ENCODE results near the gene PNO1.
A peak's percentile ranks its signal among the peaks of the same experiment; 100 is the strongest.
"Not testable (repeated sequence)": the region's sequence is repeated elsewhere in the genome, so short reads cannot be mapped to it uniquely, and the experiment has no call there.

The PNO1 gene

DNA sequence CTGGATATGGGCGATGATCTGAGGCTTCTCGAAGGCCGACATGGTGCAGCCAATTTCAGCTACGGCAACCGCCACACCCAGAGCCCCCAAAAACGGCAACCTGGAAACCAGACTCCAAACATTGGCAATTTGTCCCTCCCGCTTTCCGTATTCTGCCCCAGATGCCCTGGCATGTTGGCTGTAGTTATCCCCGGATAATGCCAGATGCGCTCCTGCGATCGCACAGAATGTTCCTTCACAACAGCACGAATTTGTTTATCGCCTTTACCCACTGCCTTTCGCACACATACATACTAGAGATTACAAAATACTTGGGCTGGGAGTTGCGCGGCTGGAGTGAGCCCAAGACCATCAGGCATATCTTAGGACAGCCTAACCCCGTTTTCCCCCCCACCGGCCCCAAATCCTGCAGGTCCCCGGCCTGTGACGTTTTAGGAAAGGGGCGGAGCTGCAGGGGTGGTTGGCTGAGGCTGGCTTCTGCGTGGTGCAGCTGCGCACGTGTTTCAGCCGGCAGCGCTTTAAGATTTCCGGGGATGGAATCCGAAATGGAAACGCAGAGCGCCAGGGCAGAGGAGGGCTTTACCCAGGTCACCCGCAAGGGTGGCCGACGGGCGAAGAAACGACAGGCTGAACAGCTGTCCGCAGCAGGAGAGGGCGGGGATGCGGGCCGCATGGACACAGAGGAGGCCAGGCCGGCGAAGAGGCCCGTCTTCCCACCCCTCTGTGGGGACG lies at the start of gene PNO1:
Gene PNO1 (plus strand): TSS at position 487 of the 732 bp plus-strand sequence. CDS start 47 bp downstream, at position 534.
- DNase-seq: peak; percentile 89 to 99 (median 94)

GRCh38 chr2:68108120-68108519 lies 49.6 kb upstream of the PNO1 start:
- DNase-seq: no peak

GRCh38 chr2:68110102-68110501 lies 47.6 kb upstream of the PNO1 start:
- DNase-seq: no peak

GRCh38 chr2:68115965-68116364 lies 41.7 kb upstream of the PNO1 start:
- peak in 1 of 14 donors; percentile 4 for DNase-seq

DNA sequence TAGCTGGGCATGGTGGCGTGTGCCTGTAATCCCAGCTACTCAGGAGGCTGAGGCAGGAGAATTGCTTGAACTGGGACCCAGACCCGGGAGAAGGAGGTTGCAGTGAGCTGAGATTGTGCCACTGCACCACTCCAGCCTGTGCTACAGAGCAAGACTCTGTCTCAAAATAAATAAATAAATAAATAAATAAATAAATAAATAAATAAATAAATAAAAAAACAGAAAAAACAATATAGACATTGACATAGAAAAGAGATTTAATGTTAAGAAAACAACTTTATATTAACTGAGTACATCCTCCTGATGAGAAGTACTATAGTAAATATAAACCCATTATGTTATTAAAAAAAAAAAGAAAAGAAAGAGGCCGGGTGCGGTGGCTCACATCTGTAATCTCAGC lies 39.8 kb upstream of the PNO1 start:
- not testable (repeated sequence) for DNase-seq

DNA sequence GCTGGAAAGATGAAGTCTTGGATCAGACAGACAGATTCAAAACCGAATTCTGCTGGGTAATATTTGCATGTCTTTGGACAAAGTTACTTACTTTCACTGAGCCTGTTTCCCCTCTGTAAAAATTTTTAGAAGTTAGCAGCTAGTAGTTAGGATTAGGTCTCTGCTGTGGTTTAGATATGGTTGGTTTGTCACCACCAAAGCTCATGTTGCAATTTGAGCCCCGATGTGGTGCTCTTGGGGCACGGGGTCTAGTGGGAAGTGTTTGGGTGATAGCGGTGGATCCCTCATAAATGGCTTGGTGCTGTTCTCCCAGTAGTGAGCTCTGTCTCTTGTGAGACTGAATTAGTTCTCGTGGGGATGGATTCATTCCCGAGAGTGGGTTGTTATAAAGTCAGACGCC lies 38.9 kb upstream of the PNO1 start:
- no peak for DNase-seq

DNA sequence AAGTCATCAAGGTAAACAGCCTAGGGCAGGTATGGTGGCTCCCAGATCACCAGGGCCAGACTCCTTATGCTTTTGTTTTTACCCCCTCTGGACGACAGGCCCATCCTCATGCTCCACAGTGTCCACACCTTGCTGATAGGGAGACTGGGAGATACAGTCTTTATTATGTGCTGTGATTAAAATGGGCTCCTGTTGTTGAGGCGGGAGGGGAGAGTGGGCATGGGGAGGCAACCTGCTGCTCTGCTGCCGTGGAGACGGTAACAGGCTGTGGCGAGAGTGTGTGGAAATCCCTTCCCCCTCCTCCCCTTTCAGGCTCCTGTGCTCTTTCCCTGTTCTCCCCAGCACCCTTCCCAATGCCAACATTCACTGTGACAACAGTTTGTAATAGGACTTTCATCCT lies 38.2 kb upstream of the PNO1 start:
- no peak for DNase-seq

DNA sequence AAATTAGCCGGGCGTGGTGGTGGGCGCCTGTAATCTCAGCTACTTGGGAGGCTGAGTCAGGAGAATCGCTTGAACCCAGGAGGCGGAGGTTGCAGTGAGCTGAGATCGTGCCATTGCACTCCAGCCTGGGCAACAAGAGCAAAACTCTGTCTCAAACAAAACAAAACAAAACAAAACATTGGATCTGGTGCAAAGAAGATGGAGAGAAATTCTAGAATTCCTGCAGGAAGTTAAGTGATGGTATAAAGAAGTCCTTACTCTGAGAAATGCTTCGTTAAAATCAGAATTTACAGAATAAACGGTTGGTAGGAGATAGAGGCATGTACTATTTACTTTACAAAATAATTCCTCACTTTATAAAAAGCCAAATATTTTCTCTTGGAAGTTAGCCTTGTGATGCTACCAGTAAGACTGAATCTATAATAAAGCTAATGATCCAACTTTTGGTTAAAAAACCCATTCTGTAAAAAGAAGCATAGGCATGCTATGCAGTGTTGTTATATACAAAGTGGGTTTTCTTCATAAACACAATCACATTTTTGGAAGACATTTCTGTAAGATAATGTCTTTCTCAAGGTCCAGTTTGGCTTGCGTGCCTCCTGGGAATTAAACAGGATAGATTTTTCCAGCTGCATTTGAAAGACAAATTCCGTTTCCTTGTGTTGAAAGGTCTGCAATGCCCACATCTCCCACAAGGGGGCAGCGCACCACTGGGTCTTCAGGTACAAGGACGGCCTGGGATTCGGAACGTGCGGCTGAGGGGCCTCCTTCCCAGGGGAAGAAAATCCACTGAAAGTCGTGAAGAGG lies 35.6 kb upstream of the PNO1 start:
- DNase-seq: peak in 12 of 14 donors; percentile 0 to 78 (median 41)

DNA sequence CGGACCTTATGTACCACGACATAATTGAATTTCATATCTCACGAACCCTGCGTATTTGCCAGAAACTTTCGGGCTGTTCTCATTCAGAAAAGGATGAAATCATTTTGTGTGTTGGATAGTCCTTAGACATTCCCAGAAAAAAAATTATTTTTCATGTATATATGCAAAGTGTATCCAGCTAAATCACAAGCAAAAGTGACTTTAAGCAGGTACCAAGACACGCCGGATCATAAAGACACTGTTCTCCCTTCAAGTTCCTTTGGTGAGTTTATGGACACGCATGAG lies 35.1 kb upstream of the PNO1 start:
- no peak for DNase-seq

GRCh38 chr2:68124321-68124720 lies 33.4 kb upstream of the PNO1 start:
- DNase-seq: no peak

- DNase-seq: no peak
Observed at GRCh38 chr2:68125821-68126220, 31.9 kb upstream of the PNO1 start.

DNA sequence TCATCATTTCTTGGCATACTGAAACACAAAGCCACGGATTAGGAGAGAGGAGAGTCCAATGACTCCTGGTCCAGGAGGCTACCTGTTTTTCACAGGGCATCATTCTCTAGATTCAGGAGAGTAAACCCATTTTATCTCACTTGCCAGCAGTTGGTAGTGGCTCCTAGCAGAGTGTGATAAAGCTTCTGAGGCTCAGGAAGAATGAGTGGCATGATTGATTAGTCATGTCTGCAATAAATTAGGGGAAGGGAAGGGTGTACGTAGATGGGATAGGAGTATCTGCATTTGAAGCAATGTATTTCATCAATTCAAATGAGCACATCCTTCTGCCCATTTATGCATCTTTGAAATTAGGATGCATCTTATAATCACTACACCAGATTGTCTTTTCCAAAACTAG lies 31.1 kb upstream of the PNO1 start:
- no peak for DNase-seq

- DNase-seq: no peak
Observed at GRCh38 chr2:68127358-68128242, 30.1 kb upstream of the PNO1 start.

GRCh38 chr2:68134120-68134519 lies 23.6 kb upstream of the PNO1 start:
- no peak for DNase-seq

DNA sequence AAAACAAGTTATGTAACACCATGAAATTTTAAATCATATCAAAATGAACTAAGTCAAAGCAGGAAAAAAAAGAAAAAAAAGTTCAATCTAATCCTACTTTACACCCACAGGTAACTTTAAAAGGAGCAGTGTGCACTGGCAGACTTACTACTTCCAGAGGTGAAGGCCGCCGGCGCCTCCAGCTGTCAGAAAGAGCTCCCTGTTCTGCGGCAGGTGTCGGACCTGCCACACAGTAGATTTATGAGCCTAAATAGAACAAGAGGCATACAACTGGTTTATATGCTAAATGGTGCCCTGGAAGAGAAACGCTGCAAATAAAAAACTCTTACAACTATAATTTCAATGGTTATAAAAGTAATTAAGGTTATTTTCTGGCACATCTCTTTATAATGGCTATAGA lies 23.1 kb upstream of the PNO1 start:
- DNase-seq: no peak

GRCh38 chr2:68135448-68136320 lies 22.0 kb upstream of the PNO1 start:
- DNase-seq: no peak

DNA sequence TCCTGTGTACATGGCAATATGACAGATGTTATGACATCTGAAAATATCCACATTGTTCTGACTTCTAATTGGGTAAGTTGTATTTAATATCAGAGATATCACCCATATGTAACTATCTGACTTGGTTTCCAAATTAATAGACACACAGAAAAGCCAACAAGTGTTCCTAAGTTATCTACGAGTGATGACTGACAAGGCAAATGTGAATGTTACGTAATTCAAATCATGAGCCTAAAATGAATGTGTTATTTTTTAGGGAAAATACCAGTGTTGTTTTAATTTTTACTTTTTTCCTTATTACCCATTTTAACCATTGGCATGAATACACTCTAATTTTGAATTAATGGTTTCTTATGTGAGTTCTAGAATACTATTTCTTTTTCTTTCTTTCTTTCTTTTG lies 15.8 kb upstream of the PNO1 start:
- DNase-seq: no peak

- DNase-seq: no peak
Observed at GRCh38 chr2:68151037-68151436, 6.7 kb upstream of the PNO1 start.

DNA sequence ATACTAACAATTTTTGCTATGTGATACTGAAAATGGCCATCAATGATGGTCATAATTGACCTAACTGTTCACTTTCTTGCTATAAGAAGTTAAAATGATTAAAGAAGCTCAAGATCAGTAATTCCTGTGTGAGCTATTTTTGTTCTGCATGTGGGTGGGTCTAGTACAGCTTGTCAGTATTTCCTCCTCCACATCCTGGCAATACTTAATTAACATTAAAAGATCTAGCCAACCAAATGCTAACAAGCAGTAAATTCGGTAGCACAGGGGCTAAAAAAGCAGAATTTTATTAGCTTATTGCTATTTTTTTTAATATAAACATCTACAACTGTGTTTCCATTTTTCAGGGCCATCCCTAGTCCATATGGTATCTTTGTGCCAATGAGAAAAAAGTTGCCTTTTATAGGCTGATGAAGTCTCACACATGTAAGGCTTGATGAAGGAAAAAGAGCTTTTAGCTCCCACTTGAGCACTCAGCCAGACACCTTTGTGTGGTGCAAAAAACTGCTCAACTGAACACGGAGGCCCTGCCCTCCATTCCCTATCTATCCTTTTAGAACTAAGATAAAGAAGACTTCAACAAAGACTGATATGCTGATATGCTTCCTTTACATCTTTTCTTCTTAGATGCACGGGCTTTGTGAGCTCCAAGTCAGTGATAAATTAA lies 4.9 kb upstream of the PNO1 start:
- no peak for DNase-seq

- DNase-seq: no peak
Observed at GRCh38 chr2:68155618-68156017, 2.1 kb upstream of the PNO1 start.

GRCh38 chr2:68156419-68156818 lies 1.3 kb upstream of the PNO1 start:
- no peak for DNase-seq

GRCh38 chr2:68157002-68157401 lies 686 bp upstream of the PNO1 start:
- DNase-seq: peak in 3 of 14 donors; percentile 36 to 57 (median 47)

Measured in C1 segment of cervical spinal cord (tissue), 14 donors.